OCI-LY3 (cell line): ENCODE data around the gene KDM2A.
"Not testable (repeated sequence)": the region's sequence is repeated elsewhere in the genome, so short reads cannot be mapped to it uniquely, and the experiment has no call there.

Experiments
- H2AFZ ChIP-seq: fragments of 200-600, 300-600 bp; shearing (Covaris generic); 2 replicates; pipeline ENCODE4 v1.6.0; 2014; ENCODE audit warnings: antibody characterized with exemption, low read depth, low read length
- H3K27ac ChIP-seq: fragments of 200-600, 300-600 bp; sonication (generic); 2 replicates; pipeline ENCODE4 v1.5.1; 2014; ENCODE audit warnings: mild to moderate bottlenecking, low read length, moderate library complexity, mixed read lengths
- H3K27me3 ChIP-seq: fragments of 200-600, 300-600 bp; sonication (generic); 2 replicates; pipeline ENCODE4 v1.6.1; 2014; ENCODE audit warnings: low read depth, low read length, mixed read lengths
- H3K36me3 ChIP-seq: fragments of 200-600, 300-600 bp; sonication (generic); replicated peaks from 2 replicates; pipeline ENCODE3; 2014; ENCODE audit warnings: low read depth, low read length, mixed read lengths
- H3K4me1 ChIP-seq: fragments of 300-600, 200-600 bp; sonication (generic); 2 replicates; pipeline ENCODE4 v1.6.1; 2014; ENCODE audit warnings: low read length, mixed read lengths
- H3K4me2 ChIP-seq: fragments of 200-600, 300-600 bp; sonication (generic); 2 replicates; pipeline ENCODE4 v1.6.1; 2014; ENCODE audit warnings: low read length, mixed read lengths
- H3K4me3 ChIP-seq: fragments of 300-600, 200-600 bp; sonication (generic); 2 replicates; pipeline ENCODE4 v1.5.1; 2014; ENCODE audit warnings: antibody characterized with exemption, mild to moderate bottlenecking, low read length, moderate library complexity
- H3K79me2 ChIP-seq: fragments of 300-600, 200-600 bp; shearing (Covaris generic); 2 replicates; pipeline ENCODE4 v1.6.1; 2014; ENCODE audit warnings: mild to moderate bottlenecking, low read length, mixed read lengths
- H3K9ac ChIP-seq: fragments of 300-600, 200-600 bp; shearing (Covaris generic); 2 replicates; pipeline ENCODE4 v1.6.0; 2014; ENCODE audit warnings: mild to moderate bottlenecking, low read length, moderate library complexity
- H3K9me3 ChIP-seq: fragments of 200-600, 300-600 bp; shearing (Covaris generic); 2 replicates; pipeline ENCODE4 v1.6.1; 2014; ENCODE audit warnings: low read length, mixed read lengths; ENCODE audit not compliant: insufficient read depth
- H4K20me1 ChIP-seq: fragments of 200-600, 300-600 bp; sonication (generic); 2 replicates; pipeline ENCODE4 v1.6.1; 2016; ENCODE audit warnings: low read length, mixed read lengths; ENCODE audit not compliant: insufficient read depth
- EZH2phosphoT487 ChIP-seq: fragments of 200-600 bp; shearing (Covaris generic); IDR thresholded peaks from 2 replicates; pipeline ENCODE4 v1.6.1; 2018; ENCODE audit warnings: antibody characterized with exemption, mixed run types, low read depth
- TF ChIP-seq, protein P1 (sequence below): fragments of 200-600, 300-600 bp; sonication (generic); IDR thresholded peaks from 2 replicates; pipeline ENCODE4 v1.5.1; 2014; ENCODE audit warnings: antibody characterized with exemption, low read length, low read depth

Gene KDM2A

DNA sequence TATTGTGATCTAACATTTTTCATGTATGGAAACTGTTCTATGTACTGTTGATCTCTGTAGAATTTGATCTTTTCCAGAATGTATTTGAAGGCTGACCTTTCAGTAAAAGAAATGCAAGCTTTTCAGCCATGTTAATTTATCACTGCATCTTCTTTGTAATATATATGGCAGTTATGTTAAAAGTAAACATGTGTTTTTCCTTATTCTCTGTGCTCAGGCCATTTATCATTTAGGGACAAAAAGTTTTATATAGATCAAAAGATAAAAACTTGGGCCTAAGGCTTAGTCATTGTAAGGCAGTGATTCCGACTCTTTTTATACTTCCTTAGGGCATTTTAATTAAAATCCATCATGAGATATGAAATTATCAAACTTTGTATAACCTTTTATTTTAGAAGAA, 48.7 kb downstream of the KDM2A start:
- peaks cover 68% of the 10 kb centered on the region for H3K4me1 ChIP-seq
- H3K36me3 ChIP-seq, result peaks cover 30% of the 10 kb centered on the region
- no peak overlapping the region for H2AFZ ChIP-seq
- H4K20me1 ChIP-seq, result peaks cover 97% of the 10 kb centered on the region
- no peak overlapping the region for H3K4me3 ChIP-seq
- H3K27ac ChIP-seq, result no peak overlapping the region
- H3K9ac ChIP-seq, result no peak overlapping the region
- no peaks in the 10 kb centered on the region for H3K9me3 ChIP-seq
- no peaks in the 10 kb centered on the region for H3K27me3 ChIP-seq
- H3K4me2 ChIP-seq, result no peak overlapping the region
- peaks cover 99% of the 10 kb centered on the region for H3K79me2 ChIP-seq
- TF ChIP-seq, protein P1, sequence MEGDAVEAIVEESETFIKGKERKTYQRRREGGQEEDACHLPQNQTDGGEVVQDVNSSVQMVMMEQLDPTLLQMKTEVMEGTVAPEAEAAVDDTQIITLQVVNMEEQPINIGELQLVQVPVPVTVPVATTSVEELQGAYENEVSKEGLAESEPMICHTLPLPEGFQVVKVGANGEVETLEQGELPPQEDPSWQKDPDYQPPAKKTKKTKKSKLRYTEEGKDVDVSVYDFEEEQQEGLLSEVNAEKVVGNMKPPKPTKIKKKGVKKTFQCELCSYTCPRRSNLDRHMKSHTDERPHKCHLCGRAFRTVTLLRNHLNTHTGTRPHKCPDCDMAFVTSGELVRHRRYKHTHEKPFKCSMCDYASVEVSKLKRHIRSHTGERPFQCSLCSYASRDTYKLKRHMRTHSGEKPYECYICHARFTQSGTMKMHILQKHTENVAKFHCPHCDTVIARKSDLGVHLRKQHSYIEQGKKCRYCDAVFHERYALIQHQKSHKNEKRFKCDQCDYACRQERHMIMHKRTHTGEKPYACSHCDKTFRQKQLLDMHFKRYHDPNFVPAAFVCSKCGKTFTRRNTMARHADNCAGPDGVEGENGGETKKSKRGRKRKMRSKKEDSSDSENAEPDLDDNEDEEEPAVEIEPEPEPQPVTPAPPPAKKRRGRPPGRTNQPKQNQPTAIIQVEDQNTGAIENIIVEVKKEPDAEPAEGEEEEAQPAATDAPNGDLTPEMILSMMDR, result no peak
- no peak for TF ChIP-seq EZH2phosphoT487

DNA sequence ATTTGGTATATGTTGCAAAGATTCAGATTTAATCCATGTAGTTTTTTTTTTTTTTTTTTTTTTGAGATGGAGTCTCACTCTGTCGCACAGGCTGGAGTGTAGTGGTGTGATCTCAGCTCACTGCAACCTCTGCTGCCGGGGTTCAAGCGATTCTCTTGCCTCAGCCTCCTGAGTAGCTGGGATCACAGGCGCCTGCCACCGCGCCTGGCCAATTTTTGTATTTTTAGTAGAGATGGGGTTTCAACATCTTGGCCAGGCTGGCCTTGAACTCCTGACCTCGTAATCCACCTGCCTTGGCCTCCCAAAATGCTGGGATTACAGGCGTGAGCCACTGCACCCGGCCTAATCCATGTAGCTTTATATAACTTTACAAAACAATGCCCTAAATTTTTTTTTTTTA, 49.8 kb downstream of the KDM2A start:
- H2AFZ ChIP-seq, H3K9ac ChIP-seq, H3K27me3 ChIP-seq, H3K9me3 ChIP-seq: not testable (repeated sequence)
- Histone ChIP-seq H3K27ac (peak overlapping the region; percentile 57; the same call in 1 of the 2 replicates), H3K4me2 (peak overlapping the region; percentile 44), H3K79me2 (peaks cover 99% of the 10 kb centered on the region), H3K36me3 (peaks cover 20% of the 10 kb centered on the region), H3K4me3 (peak overlapping the region; percentile 4; the same call in 1 of the 2 replicates), H3K4me1 (peaks cover 68% of the 10 kb centered on the region), H4K20me1 (peaks cover 97% of the 10 kb centered on the region)

DNA sequence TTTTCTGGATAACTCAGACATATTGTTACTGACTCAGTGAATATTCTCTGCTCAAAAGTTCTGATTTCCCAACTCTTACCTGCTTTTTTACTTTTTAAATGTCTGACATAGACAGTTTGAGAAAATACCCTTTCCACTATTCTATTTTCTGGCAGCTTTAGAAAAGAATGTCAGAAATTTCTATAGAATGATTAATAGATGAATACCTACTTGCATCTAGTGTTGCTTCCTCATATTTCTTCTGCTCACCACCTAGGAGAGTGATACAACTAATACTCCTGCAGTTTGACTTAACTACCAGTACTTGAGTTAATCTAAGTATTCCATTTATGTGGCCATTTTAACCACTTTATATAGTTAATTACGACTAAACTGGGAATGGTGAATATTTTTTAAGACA, 55.2 kb downstream of the KDM2A start:
- no peak for TF ChIP-seq EZH2phosphoT487
- TF ChIP-seq, protein P1, result no peak
- Histone ChIP-seq H3K79me2 (peaks cover 99% of the 10 kb centered on the region), H3K9me3 (no peaks in the 10 kb centered on the region), H3K4me3 (no peak overlapping the region), H3K9ac (no peak overlapping the region), H3K36me3 (peaks cover 35% of the 10 kb centered on the region), H3K4me2 (no peak overlapping the region), H2AFZ (no peak overlapping the region), H3K27ac (no peak overlapping the region), H3K4me1 (peaks cover 20% of the 10 kb centered on the region), H4K20me1 (peaks cover 96% of the 10 kb centered on the region), H3K27me3 (no peaks in the 10 kb centered on the region)

DNA sequence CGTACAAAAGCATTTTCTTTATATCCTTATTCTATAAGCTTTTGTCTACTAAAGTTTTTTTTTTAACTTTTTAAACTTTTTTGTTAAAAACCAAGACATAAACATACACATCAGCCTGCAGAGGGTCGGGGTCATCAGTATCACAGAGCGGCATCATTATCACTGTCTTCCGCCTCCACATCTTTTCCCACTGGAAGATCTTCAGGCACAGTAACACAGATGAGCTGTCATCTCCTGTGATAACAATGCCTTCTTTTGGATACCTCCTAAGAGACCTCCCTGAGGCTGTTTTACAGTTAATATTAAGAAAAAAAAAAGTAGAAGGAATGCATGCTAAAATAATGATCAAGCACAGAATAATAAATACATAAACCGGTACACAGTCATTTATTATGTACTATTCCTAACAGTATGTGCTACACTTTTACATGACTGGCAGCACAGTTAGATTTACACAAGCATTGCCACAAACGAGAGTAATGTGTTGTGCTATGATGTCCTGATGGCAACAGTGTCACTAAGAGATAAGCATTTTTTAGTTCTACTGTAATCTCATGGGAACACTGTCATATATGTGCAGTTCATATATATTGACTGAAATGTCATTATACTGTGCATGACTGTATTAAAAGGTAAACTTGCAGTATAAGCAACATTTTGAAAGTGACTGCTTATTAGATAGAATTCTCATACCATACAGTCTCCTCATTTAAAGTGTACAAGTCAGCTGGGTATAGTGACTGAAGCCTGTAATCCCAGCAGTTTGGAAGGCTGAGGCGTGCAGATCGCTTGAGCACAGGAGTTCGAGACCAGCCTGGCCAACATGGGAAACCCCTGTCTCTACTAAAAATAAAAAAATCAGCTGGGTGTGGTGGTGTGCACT, 58.6 kb downstream of the KDM2A start:
- Histone ChIP-seq H4K20me1 (peaks cover 78% of the 10 kb centered on the region), H3K36me3 (peaks cover 51% of the 10 kb centered on the region), H3K9ac (no peak overlapping the region), H3K4me3 (no peak overlapping the region), H3K27me3 (no peaks in the 10 kb centered on the region), H3K4me2 (no peak overlapping the region), H3K79me2 (peaks cover 89% of the 10 kb centered on the region), H2AFZ (no peak overlapping the region), H3K9me3 (no peaks in the 10 kb centered on the region), H3K27ac (no peak overlapping the region), H3K4me1 (no peaks in the 10 kb centered on the region)
- no peak for TF ChIP-seq EZH2phosphoT487
- TF ChIP-seq, protein P1, result no peak
